ENCODE results near the gene ERAS.

DNA sequence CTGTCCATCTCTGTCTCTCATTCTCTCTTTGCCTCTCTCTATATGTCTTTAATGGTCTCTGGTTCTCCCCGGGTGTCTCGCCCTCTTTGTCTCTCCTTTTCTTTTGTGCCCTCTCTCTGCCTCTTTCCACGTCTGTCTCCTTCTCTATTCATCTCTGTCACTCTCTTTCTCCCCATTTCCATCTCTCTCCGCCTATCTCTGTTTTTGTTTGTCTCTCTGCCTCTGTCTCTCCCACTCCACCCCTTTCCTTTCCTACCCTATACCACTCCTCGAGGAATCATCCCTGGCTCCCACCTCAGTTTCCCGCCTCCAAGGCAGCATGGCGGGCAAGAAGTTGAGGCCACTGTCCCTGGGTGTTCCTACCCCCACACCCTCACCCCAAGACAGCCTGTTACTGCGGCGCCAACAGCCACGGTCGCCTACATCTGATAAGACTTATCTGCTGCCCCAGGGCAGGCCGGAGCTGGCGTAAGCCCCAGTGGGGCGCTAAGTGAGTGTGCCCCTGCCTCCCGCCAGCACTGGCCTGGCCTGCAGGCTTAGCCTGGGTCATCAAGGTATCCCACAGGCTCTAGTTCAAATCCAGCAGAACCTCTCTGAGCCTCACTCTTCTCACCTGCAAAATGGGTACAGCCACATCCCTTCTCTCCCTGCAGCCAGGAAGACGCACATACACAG, 40.6 kb upstream of the ERAS start:
- no peak for TF ChIP-seq CTCF (IDR thresholded peaks at IDR 0.05)
- TF ChIP-seq POLR2A (IDR thresholded peaks at IDR 0.05) = no peak
